Measurements from ENCODE around the gene USP38.
A peak's percentile ranks its signal among the peaks of the same experiment; 100 is the strongest.

Gene USP38

DNA sequence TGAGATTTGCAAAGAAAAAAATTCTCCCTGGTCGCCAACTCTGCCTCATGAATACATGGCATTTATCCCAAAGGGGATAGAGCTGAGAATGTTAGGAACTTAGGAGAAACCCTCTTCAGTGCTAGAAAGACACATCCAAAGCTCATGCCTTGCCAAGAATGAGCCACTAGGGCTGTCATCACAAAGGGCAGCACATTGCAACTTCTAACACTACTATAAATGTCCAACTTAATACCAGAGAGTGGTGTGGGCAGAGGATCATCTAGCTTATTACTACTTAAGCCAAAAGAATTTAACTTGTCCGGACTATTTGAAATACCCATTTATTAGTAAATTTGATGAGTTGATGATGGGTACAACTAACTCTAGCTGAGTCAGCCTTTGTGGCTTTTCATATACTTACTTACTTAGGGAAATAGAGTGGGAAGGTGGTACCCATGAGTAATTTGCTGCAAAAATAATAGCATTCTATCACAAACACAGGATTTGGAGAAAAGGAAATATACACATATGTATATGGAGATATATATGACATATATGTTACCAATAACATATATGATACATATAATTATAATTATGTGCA is 85.6 kb downstream of the USP38 start:
- peak; percentile 19 for DNase-seq

All from fibroblast of skin of back (primary cell).